ENCODE measurements around the gene STX8. TPM values are rescaled to one million over a fixed set of nuclear protein-coding genes. Genes with fewer than 3 reads are reported as not detected.

STX8 gene
- total RNA-seq, 1 donor from 2014 or later: 61.0 TPM

DNA sequence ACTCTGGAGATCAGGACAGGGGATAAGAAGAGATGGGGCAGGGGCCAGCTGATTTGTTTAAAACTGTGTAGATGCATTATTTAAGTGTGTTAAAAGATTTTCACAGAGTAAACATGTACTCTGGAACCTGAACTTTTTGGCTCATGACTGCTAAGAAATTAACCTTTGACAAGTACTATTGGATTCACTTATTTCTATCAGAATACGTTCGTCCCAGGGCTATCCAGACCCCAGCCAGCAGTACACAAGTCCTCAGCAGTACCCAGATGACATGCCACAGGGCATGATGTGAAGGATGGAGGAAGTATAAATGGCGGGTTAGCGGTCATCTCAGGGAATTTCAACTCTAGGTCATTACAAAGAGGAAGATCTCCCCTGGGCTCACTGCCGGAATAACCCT is 253.7 kb downstream of the STX8 start:
- Mint-ChIP-seq H3K4me1 (ENCODE audit: low read depth, unreplicated experiment) (peaks cover 6% of the 10 kb centered on the region), H3K27me3 (ENCODE audit: unreplicated experiment) (peaks cover 3% of the 10 kb centered on the region), H3K9me3 (ENCODE audit: unreplicated experiment) (peaks cover 5% of the 10 kb centered on the region), H3K4me3 (ENCODE audit: unreplicated experiment) (no peak overlapping the region), H3K36me3 (ENCODE audit: unreplicated experiment) (peaks cover 12% of the 10 kb centered on the region), H3K27ac (ENCODE audit: unreplicated experiment) (no peak overlapping the region)
- TF ChIP-seq, protein P1, sequence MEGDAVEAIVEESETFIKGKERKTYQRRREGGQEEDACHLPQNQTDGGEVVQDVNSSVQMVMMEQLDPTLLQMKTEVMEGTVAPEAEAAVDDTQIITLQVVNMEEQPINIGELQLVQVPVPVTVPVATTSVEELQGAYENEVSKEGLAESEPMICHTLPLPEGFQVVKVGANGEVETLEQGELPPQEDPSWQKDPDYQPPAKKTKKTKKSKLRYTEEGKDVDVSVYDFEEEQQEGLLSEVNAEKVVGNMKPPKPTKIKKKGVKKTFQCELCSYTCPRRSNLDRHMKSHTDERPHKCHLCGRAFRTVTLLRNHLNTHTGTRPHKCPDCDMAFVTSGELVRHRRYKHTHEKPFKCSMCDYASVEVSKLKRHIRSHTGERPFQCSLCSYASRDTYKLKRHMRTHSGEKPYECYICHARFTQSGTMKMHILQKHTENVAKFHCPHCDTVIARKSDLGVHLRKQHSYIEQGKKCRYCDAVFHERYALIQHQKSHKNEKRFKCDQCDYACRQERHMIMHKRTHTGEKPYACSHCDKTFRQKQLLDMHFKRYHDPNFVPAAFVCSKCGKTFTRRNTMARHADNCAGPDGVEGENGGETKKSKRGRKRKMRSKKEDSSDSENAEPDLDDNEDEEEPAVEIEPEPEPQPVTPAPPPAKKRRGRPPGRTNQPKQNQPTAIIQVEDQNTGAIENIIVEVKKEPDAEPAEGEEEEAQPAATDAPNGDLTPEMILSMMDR (IDR thresholded peaks at IDR 0.05; ENCODE audit: partially characterized antibody, unreplicated experiment): no peak
- DNase-seq: no peak

DNA sequence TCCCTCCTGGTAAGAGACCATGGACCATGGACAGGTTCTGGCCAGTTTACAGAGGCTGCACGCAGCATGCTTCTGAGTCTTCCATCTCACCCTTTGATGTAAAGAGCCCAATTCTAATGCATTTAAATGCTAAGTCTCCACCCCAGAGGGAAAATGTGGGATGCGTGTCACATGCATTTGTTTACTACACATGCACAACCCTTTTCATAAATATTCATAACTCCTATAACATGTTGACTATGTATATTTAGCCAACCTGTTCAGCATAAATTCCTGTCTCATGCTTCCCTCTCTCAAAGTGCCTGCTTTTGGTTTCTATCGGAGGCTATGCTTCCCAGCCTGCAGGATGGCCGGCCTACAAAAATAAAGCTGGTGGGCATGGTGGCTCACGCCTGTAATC is 260.3 kb downstream of the STX8 start:
- no peak for DNase-seq
- Mint-ChIP-seq H3K4me3 (ENCODE audit: unreplicated experiment) (no peak overlapping the region), H3K36me3 (ENCODE audit: unreplicated experiment) (peaks cover 14% of the 10 kb centered on the region), H3K9me3 (ENCODE audit: unreplicated experiment) (peaks cover 5% of the 10 kb centered on the region), H3K27me3 (ENCODE audit: unreplicated experiment) (no peaks in the 10 kb centered on the region), H3K4me1 (ENCODE audit: low read depth, unreplicated experiment) (no peaks in the 10 kb centered on the region), H3K27ac (ENCODE audit: unreplicated experiment) (no peak overlapping the region)
- TF ChIP-seq, protein P1 (IDR thresholded peaks at IDR 0.05; ENCODE audit: partially characterized antibody, unreplicated experiment): no peak

DNA sequence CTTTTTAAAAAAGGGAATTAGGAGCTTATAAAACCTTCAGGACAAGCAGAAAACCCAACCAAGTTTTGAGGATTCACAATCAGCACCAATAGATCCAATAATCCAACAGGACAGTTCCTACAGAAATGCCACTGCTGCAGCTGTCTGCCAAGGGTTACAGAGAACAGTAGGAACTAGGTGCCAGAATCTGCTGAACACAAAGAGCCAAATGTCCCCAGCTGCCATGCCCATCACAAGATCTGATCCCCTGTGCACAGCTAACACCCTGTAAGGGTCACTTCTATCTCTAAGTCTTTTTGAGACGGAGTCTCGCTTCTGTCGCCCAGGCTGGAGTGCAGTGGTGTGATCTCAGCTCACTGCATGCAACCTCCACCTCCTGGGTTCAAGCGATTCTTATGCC is 262.3 kb downstream of the STX8 start:
- Mint-ChIP-seq H3K27ac (ENCODE audit: unreplicated experiment) (no peak overlapping the region), H3K36me3 (ENCODE audit: unreplicated experiment) (peaks cover 8% of the 10 kb centered on the region), H3K4me3 (ENCODE audit: unreplicated experiment) (no peak overlapping the region), H3K9me3 (ENCODE audit: unreplicated experiment) (peaks cover 3% of the 10 kb centered on the region), H3K4me1 (ENCODE audit: low read depth, unreplicated experiment) (peaks cover 4% of the 10 kb centered on the region), H3K27me3 (ENCODE audit: unreplicated experiment) (no peaks in the 10 kb centered on the region)
- TF ChIP-seq, protein P1 (IDR thresholded peaks at IDR 0.05; ENCODE audit: partially characterized antibody, unreplicated experiment): no peak
- no peak for DNase-seq

DNA sequence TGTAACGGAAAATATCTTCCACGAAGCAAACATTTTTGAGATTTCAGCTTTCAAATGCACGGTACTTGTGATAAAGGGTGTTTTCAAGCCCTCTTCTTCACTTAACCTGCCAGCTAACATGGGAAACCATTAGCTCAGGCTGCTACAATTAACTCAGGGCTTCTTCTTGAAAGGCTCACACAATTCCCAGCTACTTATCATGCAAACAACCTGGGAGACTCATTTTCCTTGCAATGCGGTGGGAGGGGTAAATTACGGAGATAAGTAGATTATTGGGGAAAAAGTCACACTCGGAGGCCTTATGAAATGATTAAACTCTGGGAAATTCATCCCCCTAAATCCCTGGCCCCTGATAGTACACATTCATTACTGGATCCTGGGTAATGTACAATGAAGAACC is 266.4 kb downstream of the STX8 start:
- no peaks in the 10 kb centered on the region for H3K27me3 Mint-ChIP-seq (ENCODE audit: unreplicated experiment)
- no peak overlapping the region for H3K27ac Mint-ChIP-seq (ENCODE audit: unreplicated experiment)
- peaks cover 9% of the 10 kb centered on the region for H3K4me1 Mint-ChIP-seq (ENCODE audit: low read depth, unreplicated experiment)
- no peak overlapping the region for H3K4me3 Mint-ChIP-seq (ENCODE audit: unreplicated experiment)
- H3K36me3 Mint-ChIP-seq (ENCODE audit: unreplicated experiment): no peaks in the 10 kb centered on the region
- peaks cover 2% of the 10 kb centered on the region for H3K9me3 Mint-ChIP-seq (ENCODE audit: unreplicated experiment)
- TF ChIP-seq, protein P1 (IDR thresholded peaks at IDR 0.05; ENCODE audit: partially characterized antibody, unreplicated experiment): no peak
- DNase-seq: no peak

DNA sequence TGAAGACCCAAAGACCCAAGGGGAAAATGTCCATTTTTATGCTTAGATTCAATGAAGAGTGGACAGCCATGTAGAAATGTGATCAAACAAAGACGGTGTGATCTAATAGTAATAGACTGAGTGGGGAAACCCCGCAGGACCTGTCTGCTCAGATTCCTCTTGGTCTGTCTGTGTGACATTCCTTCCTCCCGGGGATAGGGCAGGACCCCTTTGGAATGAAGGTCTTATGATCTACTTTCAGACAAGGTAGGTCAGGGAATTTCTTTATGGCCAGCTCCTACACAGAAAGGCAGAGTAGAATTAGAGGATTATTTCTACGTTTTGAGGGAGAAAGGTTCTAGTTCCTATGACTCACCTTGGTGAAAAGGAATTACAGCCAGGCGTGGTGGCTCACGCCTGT is 267.6 kb downstream of the STX8 start:
- TF ChIP-seq, protein P1 (IDR thresholded peaks at IDR 0.05; ENCODE audit: partially characterized antibody, unreplicated experiment): no peak
- DNase-seq: no peak
- Mint-ChIP-seq H3K4me3 (ENCODE audit: unreplicated experiment) (no peak overlapping the region), H3K27me3 (ENCODE audit: unreplicated experiment) (no peaks in the 10 kb centered on the region), H3K9me3 (ENCODE audit: unreplicated experiment) (peaks cover 2% of the 10 kb centered on the region), H3K4me1 (ENCODE audit: low read depth, unreplicated experiment) (peaks cover 9% of the 10 kb centered on the region), H3K27ac (ENCODE audit: unreplicated experiment) (no peak overlapping the region), H3K36me3 (ENCODE audit: unreplicated experiment) (no peaks in the 10 kb centered on the region)
